GM23338 (cell line): ENCODE data around the gene PRELID3B. TPM values are rescaled to one million over a fixed set of nuclear protein-coding genes. Genes with fewer than 3 reads are reported as not detected.

Source experiments
- ATAC-seq: fragments of 200-7000 bp; cut with Tn5 transposase; 3 replicates; pipeline ENCODE4 v1.9.1; 2020
- DNase-seq: peaks from one replicate; pipeline ENCODE4 v3.0.0-alpha.2; 2015; ENCODE audit warnings: low spot score
- H2AFZ ChIP-seq: fragments of 200-600 bp; sonication (generic); 2 replicates; pipeline ENCODE4 v1.8.0; 2016; ENCODE audit warnings: antibody characterized with exemption, mild to moderate bottlenecking, moderate library complexity
- H3F3A ChIP-seq: fragments of 200-600 bp; sonication (generic); replicated peaks from 2 replicates; pipeline ENCODE4 v1.8.0; 2017; ENCODE audit warnings: antibody characterized with exemption, mixed run types, low read depth
- H3K27ac ChIP-seq: fragments of 200-600 bp; sonication (generic); 2 replicates; pipeline ENCODE4 v1.6.1; 2016; ENCODE audit warnings: low read depth
- H3K27me3 ChIP-seq: fragments of 200-600 bp; sonication (generic); 2 replicates; pipeline ENCODE4 v1.8.0; 2016; ENCODE audit warnings: mild to moderate bottlenecking, mixed run types, moderate library complexity; ENCODE audit not compliant: insufficient read depth
- H3K36me3 ChIP-seq: fragments of 200-600 bp; sonication (generic); 2 replicates; pipeline ENCODE4 v1.8.0; 2016; ENCODE audit warnings: mild to moderate bottlenecking; ENCODE audit not compliant: insufficient read depth
- H3K4me1 ChIP-seq: fragments of 200-600 bp; sonication (generic); 2 replicates; pipeline ENCODE4 v1.8.0; 2016; ENCODE audit warnings: mild to moderate bottlenecking, moderate library complexity; ENCODE audit not compliant: insufficient read depth
- H3K4me2 ChIP-seq: fragments of 200-600 bp; sonication (generic); 2 replicates; pipeline ENCODE4 v1.7.1; 2017; ENCODE audit warnings: mixed run types
- H3K4me3 ChIP-seq: fragments of 200-600 bp; sonication (generic); 2 replicates; pipeline ENCODE4 v1.6.1; 2016; ENCODE audit warnings: mixed run types
- H3K79me2 ChIP-seq: fragments of 200-600 bp; sonication (generic); replicated peaks from 2 replicates; pipeline ENCODE4 v1.8.0; 2017; ENCODE audit warnings: mild to moderate bottlenecking; ENCODE audit not compliant: insufficient read depth
- H3K9me2 ChIP-seq: fragments of 200-600 bp; sonication (generic); 2 replicates; pipeline ENCODE4 v1.8.0; 2017; ENCODE audit not compliant: insufficient read depth
- H4K20me1 ChIP-seq: fragments of 200-600 bp; sonication (generic); replicated peaks from 2 replicates; pipeline ENCODE4 v1.8.0; 2017; ENCODE audit warnings: mild to moderate bottlenecking; ENCODE audit not compliant: insufficient read depth
- H3K27ac Mint-ChIP-seq: 2 replicates; pipeline ENCODE4 v1.8.0; 2020; ENCODE audit warnings: inconsistent platforms, mild to moderate bottlenecking, moderate library complexity, mixed read lengths
- H3K27me3 Mint-ChIP-seq: 3 replicates; pipeline ENCODE4 v1.8.0; 2022; ENCODE audit warnings: low read depth, mild to moderate bottlenecking, moderate library complexity, mixed read lengths, inconsistent platforms; ENCODE audit not compliant: insufficient read depth, poor library complexity
- H3K36me3 Mint-ChIP-seq: 3 replicates; pipeline ENCODE4 v1.8.0; 2021; ENCODE audit warnings: low read depth, mild to moderate bottlenecking, inconsistent platforms, moderate library complexity, mixed read lengths
- H3K4me1 Mint-ChIP-seq: 3 replicates; pipeline ENCODE4 v1.8.0; 2020; ENCODE audit warnings: mild to moderate bottlenecking, inconsistent platforms, mixed read lengths
- H3K4me3 Mint-ChIP-seq: 3 replicates; pipeline ENCODE4 v1.8.0; 2021; ENCODE audit warnings: moderate library complexity, mild to moderate bottlenecking, inconsistent platforms, mixed read lengths
- H3K9me3 Mint-ChIP-seq: 3 replicates; pipeline ENCODE4 v1.8.0; 2020; ENCODE audit warnings: moderate library complexity, mild to moderate bottlenecking, inconsistent platforms, mixed read lengths
- CREB1 ChIP-seq: fragments of 250-450 bp; sonication (Bioruptor Pico); IDR thresholded peaks from 2 replicates; pipeline ENCODE4 v1.5.0; 2020; ENCODE audit warnings: low read depth, mild to moderate bottlenecking, moderate library complexity
- CTCF ChIP-seq, 2 experiments: fragments of 200-600 bp in 1 of 2; sonication (generic) in 1 of 2; conservative IDR thresholded peaks; 2 replicates each; pipeline versions ENCODE4 v1.5.1 to v1.6.1; 2016 to 2017; ENCODE audit warnings: antibody characterized with exemption in 2 of 2, low read depth in 2 of 2, mild to moderate bottlenecking in 2 of 2, moderate library complexity in 1 of 2
- ETS1 ChIP-seq: IDR thresholded peaks from 2 replicates; pipeline ENCODE4 v1.6.1; 2016; ENCODE audit warnings: antibody characterized with exemption
- EZH2 ChIP-seq: fragments of 200-600 bp; sonication (generic); IDR thresholded peaks from one replicate; pipeline ENCODE4 v1.8.0; 2017; ENCODE audit warnings: antibody characterized with exemption, mild to moderate bottlenecking, low read depth; ENCODE audit not compliant: unreplicated experiment
- EZH2phosphoT487 ChIP-seq: fragments of 200-600 bp; sonication (generic); IDR thresholded peaks from one replicate; pipeline ENCODE4 v1.8.1; 2018; ENCODE audit warnings: antibody characterized with exemption; ENCODE audit not compliant: unreplicated experiment
- JUNB ChIP-seq: IDR thresholded peaks from one replicate; pipeline ENCODE4 v1.6.1; 2016; ENCODE audit warnings: antibody characterized with exemption; ENCODE audit not compliant: unreplicated experiment
- NANOG ChIP-seq: IDR thresholded peaks from 2 replicates; pipeline ENCODE4 v1.6.1; 2016; ENCODE audit warnings: antibody characterized with exemption, borderline replicate concordance
- POLR2AphosphoS5 ChIP-seq: IDR thresholded peaks from 2 replicates; pipeline ENCODE4 v1.6.1; 2016; ENCODE audit warnings: antibody characterized with exemption, low read depth
- REST ChIP-seq: IDR thresholded peaks from one replicate; pipeline ENCODE4 v1.6.1; 2018; ENCODE audit warnings: antibody characterized with exemption; ENCODE audit not compliant: unreplicated experiment
- STAT1 ChIP-seq: IDR thresholded peaks from one replicate; pipeline ENCODE4 v1.6.1; 2016; ENCODE audit warnings: antibody characterized with exemption; ENCODE audit not compliant: unreplicated experiment
- ZNF114 ChIP-seq: fragments of 250-450 bp; sonication (Bioruptor Pico); IDR thresholded peaks from 2 replicates; pipeline ENCODE4 v1.5.0; 2020; ENCODE audit warnings: mild to moderate bottlenecking, moderate library complexity
- ZNF331 ChIP-seq: fragments of 250-450 bp; sonication (Bioruptor Pico); IDR thresholded peaks from 2 replicates; pipeline ENCODE4 v1.5.0; 2020; ENCODE audit warnings: low read depth, mild to moderate bottlenecking, moderate library complexity
- polyA plus RNA-seq: library from polyadenylated mRNA; unstranded; fragments of >200 nt; fragmentation: Nextera tagmentation; extraction: Ambion mirVana; gene quantifications from 2 replicates; pipeline ENCODE4 v1.2.1, GENCODE V29; 2016
- total RNA-seq: library from RNA; depleted of rRNA; stranded (reverse); fragments of >200 nt; shearing (Covaris generic); gene quantifications from 2 replicates; pipeline ENCODE4 v1.2.3, GENCODE V29; 2014
- TF ChIP-seq, protein P1 (sequence below): fragments of 250-450 bp; sonication (Bioruptor Pico); IDR thresholded peaks from 2 replicates; pipeline ENCODE4 v1.5.0; 2020; ENCODE audit warnings: mild to moderate bottlenecking, moderate library complexity

The PRELID3B gene
- total and polyA plus RNA-seq, 2 experiments from 2014 or later, result 42.7 to 43.6 TPM

DNA sequence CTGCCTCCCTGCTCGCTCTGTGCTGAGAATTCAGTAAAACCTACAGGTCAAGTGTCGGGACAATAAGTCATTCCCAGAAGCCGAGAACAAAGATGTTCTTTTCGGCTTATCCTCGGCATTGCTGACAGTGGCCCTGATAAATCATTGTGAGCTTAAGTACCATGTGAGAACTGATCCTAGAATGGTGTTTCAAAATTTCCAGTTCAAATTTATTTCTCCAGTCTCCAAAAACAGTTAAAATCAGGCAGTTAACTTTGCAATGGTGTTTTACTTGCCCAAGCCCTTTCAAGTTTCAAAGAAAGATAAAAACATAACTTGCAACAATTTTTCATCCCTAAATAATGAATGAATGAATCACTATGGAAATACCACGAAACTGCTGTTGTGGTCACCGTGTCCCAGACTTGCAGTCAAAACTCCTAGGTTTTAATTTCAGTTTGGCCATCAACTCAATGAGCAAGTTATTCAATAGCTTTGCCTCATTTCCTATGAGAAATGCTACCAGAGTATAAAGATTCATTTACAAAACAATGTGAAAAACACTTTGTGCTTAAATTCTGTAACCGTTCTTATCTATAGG is 14.8 kb downstream of the PRELID3B start:
- H2AFZ ChIP-seq, result no peak overlapping the region
- H3K27me3 ChIP-seq, result 0 out of 2 replicates have a peak, but pooled peaks cover 4% of the 10 kb centered on the region
- H3K4me1 Mint-ChIP-seq, result peaks cover 39% of the 10 kb centered on the region
- peaks cover 32% of the 10 kb centered on the region for H3K27me3 Mint-ChIP-seq
- no peaks in the 10 kb centered on the region for H3K9me2 ChIP-seq
- H3K9me3 Mint-ChIP-seq, result no peaks in the 10 kb centered on the region
- H3K4me3 ChIP-seq, result no peak overlapping the region
- H3K36me3 Mint-ChIP-seq, result peaks cover 73% of the 10 kb centered on the region
- H3K4me2 ChIP-seq, result no peak overlapping the region
- peaks cover 34% of the 10 kb centered on the region for H3K36me3 ChIP-seq
- no peak overlapping the region for H3K27ac Mint-ChIP-seq
- 0 out of 2 replicates have a peak, but pooled peaks cover 2% of the 10 kb centered on the region for H3F3A ChIP-seq
- TF ChIP-seq EZH2phosphoT487, result no peak
- no peak for TF ChIP-seq CTCF (conservative IDR thresholded peaks at IDR 0.05; ENCODE audit: low read depth in 2 of 2)
- TF ChIP-seq JUNB, result no peak
- TF ChIP-seq NANOG, result no peak
- TF ChIP-seq REST, result no peak
- TF ChIP-seq, protein P1, sequence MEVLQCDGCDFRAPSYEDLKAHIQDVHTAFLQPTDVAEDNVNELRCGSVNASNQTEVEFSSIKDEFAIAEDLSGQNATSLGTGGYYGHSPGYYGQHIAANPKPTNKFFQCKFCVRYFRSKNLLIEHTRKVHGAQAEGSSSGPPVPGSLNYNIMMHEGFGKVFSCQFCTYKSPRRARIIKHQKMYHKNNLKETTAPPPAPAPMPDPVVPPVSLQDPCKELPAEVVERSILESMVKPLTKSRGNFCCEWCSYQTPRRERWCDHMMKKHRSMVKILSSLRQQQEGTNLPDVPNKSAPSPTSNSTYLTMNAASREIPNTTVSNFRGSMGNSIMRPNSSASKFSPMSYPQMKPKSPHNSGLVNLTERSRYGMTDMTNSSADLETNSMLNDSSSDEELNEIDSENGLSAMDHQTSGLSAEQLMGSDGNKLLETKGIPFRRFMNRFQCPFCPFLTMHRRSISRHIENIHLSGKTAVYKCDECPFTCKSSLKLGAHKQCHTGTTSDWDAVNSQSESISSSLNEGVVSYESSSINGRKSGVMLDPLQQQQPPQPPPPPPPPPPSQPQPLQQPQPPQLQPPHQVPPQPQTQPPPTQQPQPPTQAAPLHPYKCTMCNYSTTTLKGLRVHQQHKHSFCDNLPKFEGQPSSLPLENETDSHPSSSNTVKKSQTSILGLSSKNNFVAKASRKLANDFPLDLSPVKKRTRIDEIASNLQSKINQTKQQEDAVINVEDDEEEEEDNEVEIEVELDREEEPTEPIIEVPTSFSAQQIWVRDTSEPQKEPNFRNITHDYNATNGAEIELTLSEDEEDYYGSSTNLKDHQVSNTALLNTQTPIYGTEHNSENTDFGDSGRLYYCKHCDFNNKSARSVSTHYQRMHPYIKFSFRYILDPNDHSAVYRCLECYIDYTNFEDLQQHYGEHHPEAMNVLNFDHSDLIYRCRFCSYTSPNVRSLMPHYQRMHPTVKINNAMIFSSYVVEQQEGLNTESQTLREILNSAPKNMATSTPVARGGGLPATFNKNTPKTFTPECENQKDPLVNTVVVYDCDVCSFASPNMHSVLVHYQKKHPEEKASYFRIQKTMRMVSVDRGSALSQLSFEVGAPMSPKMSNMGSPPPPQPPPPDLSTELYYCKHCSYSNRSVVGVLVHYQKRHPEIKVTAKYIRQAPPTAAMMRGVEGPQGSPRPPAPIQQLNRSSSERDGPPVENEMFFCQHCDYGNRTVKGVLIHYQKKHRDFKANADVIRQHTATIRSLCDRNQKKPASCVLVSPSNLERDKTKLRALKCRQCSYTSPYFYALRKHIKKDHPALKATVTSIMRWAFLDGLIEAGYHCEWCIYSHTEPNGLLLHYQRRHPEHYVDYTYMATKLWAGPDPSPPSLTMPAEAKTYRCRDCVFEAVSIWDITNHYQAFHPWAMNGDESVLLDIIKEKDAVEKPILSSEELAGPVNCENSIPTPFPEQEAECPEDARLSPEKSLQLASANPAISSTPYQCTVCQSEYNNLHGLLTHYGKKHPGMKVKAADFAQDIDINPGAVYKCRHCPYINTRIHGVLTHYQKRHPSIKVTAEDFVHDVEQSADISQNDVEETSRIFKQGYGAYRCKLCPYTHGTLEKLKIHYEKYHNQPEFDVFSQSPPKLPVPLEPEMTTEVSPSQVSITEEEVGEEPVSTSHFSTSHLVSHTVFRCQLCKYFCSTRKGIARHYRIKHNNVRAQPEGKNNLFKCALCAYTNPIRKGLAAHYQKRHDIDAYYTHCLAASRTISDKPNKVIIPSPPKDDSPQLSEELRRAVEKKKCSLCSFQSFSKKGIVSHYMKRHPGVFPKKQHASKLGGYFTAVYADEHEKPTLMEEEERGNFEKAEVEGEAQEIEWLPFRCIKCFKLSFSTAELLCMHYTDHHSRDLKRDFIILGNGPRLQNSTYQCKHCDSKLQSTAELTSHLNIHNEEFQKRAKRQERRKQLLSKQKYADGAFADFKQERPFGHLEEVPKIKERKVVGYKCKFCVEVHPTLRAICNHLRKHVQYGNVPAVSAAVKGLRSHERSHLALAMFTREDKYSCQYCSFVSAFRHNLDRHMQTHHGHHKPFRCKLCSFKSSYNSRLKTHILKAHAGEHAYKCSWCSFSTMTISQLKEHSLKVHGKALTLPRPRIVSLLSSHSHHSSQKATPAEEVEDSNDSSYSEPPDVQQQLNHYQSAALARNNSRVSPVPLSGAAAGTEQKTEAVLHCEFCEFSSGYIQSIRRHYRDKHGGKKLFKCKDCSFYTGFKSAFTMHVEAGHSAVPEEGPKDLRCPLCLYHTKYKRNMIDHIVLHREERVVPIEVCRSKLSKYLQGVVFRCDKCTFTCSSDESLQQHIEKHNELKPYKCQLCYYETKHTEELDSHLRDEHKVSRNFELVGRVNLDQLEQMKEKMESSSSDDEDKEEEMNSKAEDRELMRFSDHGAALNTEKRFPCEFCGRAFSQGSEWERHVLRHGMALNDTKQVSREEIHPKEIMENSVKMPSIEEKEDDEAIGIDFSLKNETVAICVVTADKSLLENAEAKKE (CRISPR knock-in tag), result no peak
- no peak for TF ChIP-seq EZH2
- TF ChIP-seq ZNF331 (CRISPR knock-in tag), result no peak
- no peak for TF ChIP-seq ZNF114 (CRISPR knock-in tag)
- no peak for TF ChIP-seq STAT1
- TF ChIP-seq ETS1, result no peak
- no peak for TF ChIP-seq POLR2AphosphoS5
- no peak for TF ChIP-seq CREB1 (CRISPR knock-in tag)
- peaks cover 26% of the 10 kb centered on the region for H3K4me1 ChIP-seq
- H4K20me1 ChIP-seq, result peaks cover 43% of the 10 kb centered on the region
- H3K27ac ChIP-seq, result no peak overlapping the region
- DNase-seq, result no peak
- H3K79me2 ChIP-seq, result peaks cover 50% of the 10 kb centered on the region
- no peak for ATAC-seq
- H3K4me3 Mint-ChIP-seq, result no peak overlapping the region
